Liver (tissue), 9 donors: Measurements from ENCODE around the gene ANK3. TPM values are rescaled to one million over a fixed set of nuclear protein-coding genes. Genes with fewer than 3 reads are reported as not detected.

Experiments used
- DNase-seq: peaks from one replicate; pipeline ENCODE4 v3.0.0-alpha.2; 2017; ENCODE audit warnings: low spot score
- H3K27ac ChIP-seq, 2 donors: one replicate each; pipeline ENCODE4 v1.7.0; 2013; ENCODE audit warnings: inconsistent platforms in 2 of 2, low read length in 2 of 2, control low read depth in 1 of 2, low read depth in 1 of 2, mild to moderate bottlenecking in 1 of 2
- H3K27me3 ChIP-seq, 4 donors: one replicate each; pipeline versions ENCODE4 v1.6.1 to v1.7.0; 2013; ENCODE audit warnings: low read length in 3 of 4, inconsistent platforms in 1 of 4, mild to moderate bottlenecking in 1 of 4, moderate library complexity in 1 of 4; ENCODE audit not compliant: control insufficient read depth in 4 of 4, insufficient read depth in 4 of 4
- H3K36me3 ChIP-seq, 4 donors: one replicate each; pipeline versions ENCODE4 v1.6.1 to v1.7.0; 2013; ENCODE audit warnings: low read length in 3 of 4, mild to moderate bottlenecking in 3 of 4, low read depth in 1 of 4, moderate library complexity in 1 of 4; ENCODE audit not compliant: control insufficient read depth in 4 of 4, insufficient read depth in 3 of 4
- H3K4me1 ChIP-seq, 4 donors: one replicate each; pipeline versions ENCODE4 v1.6.1 to v1.7.0; 2013; ENCODE audit warnings: low read length in 3 of 4, mild to moderate bottlenecking in 3 of 4, moderate library complexity in 1 of 4; ENCODE audit not compliant: control insufficient read depth in 4 of 4, insufficient read depth in 4 of 4
- H3K4me3 ChIP-seq, 3 donors: one replicate each; pipeline versions ENCODE4 v1.6.1 to v1.7.0; 2013; ENCODE audit warnings: low read length in 3 of 3, control low read depth in 1 of 3, low read depth in 1 of 3, mild to moderate bottlenecking in 1 of 3
- H3K9ac ChIP-seq, 2 donors: one replicate each; pipeline ENCODE4 v1.7.0; 2013; ENCODE audit warnings: low read length in 2 of 2, mild to moderate bottlenecking in 2 of 2, moderate library complexity in 2 of 2, control low read depth in 1 of 2, low read depth in 1 of 2
- H3K9me3 ChIP-seq, 4 donors: one replicate each; pipeline versions ENCODE4 v1.6.1 to v1.7.0; 2013; ENCODE audit warnings: low read length in 3 of 4; ENCODE audit not compliant: control insufficient read depth in 4 of 4
- FOXA1 ChIP-seq: IDR thresholded peaks from 2 replicates; pipeline ENCODE4 v1.6.1; 2016; ENCODE audit warnings: antibody characterized with exemption
- FOXA2 ChIP-seq: IDR thresholded peaks from 2 replicates; pipeline ENCODE4 v1.6.1; 2016; ENCODE audit warnings: antibody characterized with exemption
- GABPA ChIP-seq, 2 donors: IDR thresholded peaks in 1 of 2; conservative IDR thresholded peaks in 1 of 2; 2 replicates each; pipeline ENCODE4 v1.6.1; 2016; ENCODE audit warnings: antibody characterized with exemption in 2 of 2, mild to moderate bottlenecking in 1 of 2, moderate library complexity in 1 of 2
- JUND ChIP-seq, 2 donors: IDR thresholded peaks; 2 replicates each; pipeline ENCODE4 v1.6.1; 2016; ENCODE audit warnings: antibody characterized with exemption in 2 of 2
- NR2F2 ChIP-seq: IDR thresholded peaks from 2 replicates; pipeline ENCODE4 v1.6.1; 2016; ENCODE audit warnings: antibody characterized with exemption
- RAD21 ChIP-seq, 2 donors: IDR thresholded peaks; 2 replicates each; pipeline ENCODE4 v1.6.1; 2016; ENCODE audit warnings: antibody characterized with exemption in 2 of 2, mild to moderate bottlenecking in 2 of 2
- RXRA ChIP-seq, 2 donors: IDR thresholded peaks; 2 replicates each; pipeline ENCODE4 v1.6.1; 2017 to 2018; ENCODE audit warnings: antibody characterized with exemption in 2 of 2, mild to moderate bottlenecking in 1 of 2
- SP1 ChIP-seq: IDR thresholded peaks from 2 replicates; pipeline ENCODE4 v1.6.1; 2018; ENCODE audit warnings: antibody characterized with exemption, mild to moderate bottlenecking
- TAF1 ChIP-seq: conservative IDR thresholded peaks from 2 replicates; pipeline ENCODE4 v1.6.1; 2016; ENCODE audit warnings: antibody characterized with exemption, mild to moderate bottlenecking
- WGBS: extraction: QIAGEN DNeasy Blood & Tissue Kit; methylation state at CpG from one replicate; pipeline ENCODE4 v1.1.7; 2013; 5-methylcytosine and 5-hydroxymethylcytosine counted together
- polyA plus RNA-seq, 2 donors: library from polyadenylated mRNA; stranded (reverse) in 1 of 2; unstranded in 1 of 2; fragments of 200-250 nt in 1 of 2; fragments of >200 nt in 1 of 2; fragmentation: Nextera tagmentation in 1 of 2; extraction: Ambion mirVana in 1 of 2; gene quantifications; one replicate each; pipeline versions ENCODE4 v1.2.1 to v1.2.3, GENCODE V29; 2013 to 2015
- total RNA-seq, 2 donors: library from RNA; depleted of rRNA; stranded (reverse); fragments of >200 nt; gene quantifications; one replicate each; pipeline ENCODE4 v1.2.3, GENCODE V29; 2014
- TF ChIP-seq, protein P1 (sequence below): IDR thresholded peaks from 2 replicates; pipeline ENCODE4 v1.6.1; 2016; ENCODE audit warnings: antibody characterized with exemption
- TF ChIP-seq, protein P2 (sequence below): IDR thresholded peaks from 2 replicates; pipeline ENCODE4 v1.6.1; 2016; ENCODE audit warnings: antibody characterized with exemption
- TF ChIP-seq, protein P3 (sequence below): fragments of 150-350 bp; IDR thresholded peaks from 2 replicates; pipeline ENCODE4 v1.5.1; 2017; ENCODE audit warnings: improper control_type of control experiment, low read depth, low read length; ENCODE audit not compliant: missing input control
- TF ChIP-seq, protein P4 (sequence below): IDR thresholded peaks from 2 replicates; pipeline ENCODE4 v1.6.1; 2016; ENCODE audit warnings: antibody characterized with exemption, mild to moderate bottlenecking
- donor health status: healthy.
- donor health status: healthy.
- donor health status: healthy.
- donor health status: healthy.
- donor health status: healthy.

The ANK3 gene
- total and polyA plus RNA-seq, 4 donors = 5.7 to 30.0 (median 9.7) TPM

DNA sequence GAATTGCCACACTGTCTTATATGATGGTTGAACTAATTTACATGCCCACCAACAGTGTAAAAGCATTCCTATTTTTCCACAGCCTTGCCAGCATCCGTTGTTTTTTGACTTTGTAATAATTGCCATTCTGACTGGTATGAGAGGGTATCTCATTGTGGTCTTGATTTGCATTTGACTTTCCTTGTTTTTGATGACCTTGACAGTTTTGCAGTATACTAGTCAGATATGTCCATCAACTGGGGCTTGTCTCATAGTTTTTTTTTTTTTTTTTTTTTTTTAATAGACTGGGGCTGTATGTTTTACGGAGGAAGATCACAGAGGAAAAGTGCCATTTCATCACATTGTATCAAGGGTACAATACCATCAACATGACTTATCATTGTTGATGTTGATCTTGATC is 220.6 kb downstream of the ANK3 start:
- 95% methylated on average over 2 of the region's 2 CpGs for WGBS
- H3K27me3 ChIP-seq = no peaks in the 10 kb centered on the region

DNA sequence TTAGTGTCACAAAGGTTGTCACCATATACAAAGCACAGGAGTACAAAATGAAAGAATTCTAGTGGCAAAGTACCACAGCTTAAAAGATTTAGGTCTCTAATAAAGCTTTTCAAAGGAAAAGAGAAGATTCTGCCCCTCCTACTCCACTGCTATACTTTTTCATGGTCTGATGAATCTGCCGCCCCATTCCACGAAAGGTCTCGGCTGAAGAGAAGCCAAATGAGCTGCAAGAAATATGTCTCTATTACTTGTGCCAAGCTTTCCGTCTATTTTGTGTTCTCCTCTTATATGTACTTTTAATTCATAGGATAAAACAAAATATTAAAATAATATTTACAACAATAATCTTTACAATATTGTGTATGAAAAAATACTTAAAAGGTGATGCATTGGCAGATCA is 222.6 kb downstream of the ANK3 start:
- WGBS = 91% methylated on average over 4 of the region's 4 CpGs
- Histone ChIP-seq H3K4me3 (no peak overlapping the region), H3K4me1 (no peaks in the 10 kb centered on the region), H3K27me3 (no peaks in the 10 kb centered on the region), H3K9ac (no peak overlapping the region), H3K9me3 (no peaks in the 10 kb centered on the region), H3K36me3 (no peaks in the 10 kb centered on the region), H3K27ac (no peak overlapping the region)
- no peak for DNase-seq
- TF ChIP-seq, protein P1, sequence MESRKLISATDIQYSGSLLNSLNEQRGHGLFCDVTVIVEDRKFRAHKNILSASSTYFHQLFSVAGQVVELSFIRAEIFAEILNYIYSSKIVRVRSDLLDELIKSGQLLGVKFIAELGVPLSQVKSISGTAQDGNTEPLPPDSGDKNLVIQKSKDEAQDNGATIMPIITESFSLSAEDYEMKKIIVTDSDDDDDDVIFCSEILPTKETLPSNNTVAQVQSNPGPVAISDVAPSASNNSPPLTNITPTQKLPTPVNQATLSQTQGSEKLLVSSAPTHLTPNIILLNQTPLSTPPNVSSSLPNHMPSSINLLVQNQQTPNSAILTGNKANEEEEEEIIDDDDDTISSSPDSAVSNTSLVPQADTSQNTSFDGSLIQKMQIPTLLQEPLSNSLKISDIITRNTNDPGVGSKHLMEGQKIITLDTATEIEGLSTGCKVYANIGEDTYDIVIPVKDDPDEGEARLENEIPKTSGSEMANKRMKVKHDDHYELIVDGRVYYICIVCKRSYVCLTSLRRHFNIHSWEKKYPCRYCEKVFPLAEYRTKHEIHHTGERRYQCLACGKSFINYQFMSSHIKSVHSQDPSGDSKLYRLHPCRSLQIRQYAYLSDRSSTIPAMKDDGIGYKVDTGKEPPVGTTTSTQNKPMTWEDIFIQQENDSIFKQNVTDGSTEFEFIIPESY = no peak
- TF ChIP-seq, protein P2, sequence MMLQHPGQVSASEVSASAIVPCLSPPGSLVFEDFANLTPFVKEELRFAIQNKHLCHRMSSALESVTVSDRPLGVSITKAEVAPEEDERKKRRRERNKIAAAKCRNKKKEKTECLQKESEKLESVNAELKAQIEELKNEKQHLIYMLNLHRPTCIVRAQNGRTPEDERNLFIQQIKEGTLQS = no peak
- TF ChIP-seq, protein P3, sequence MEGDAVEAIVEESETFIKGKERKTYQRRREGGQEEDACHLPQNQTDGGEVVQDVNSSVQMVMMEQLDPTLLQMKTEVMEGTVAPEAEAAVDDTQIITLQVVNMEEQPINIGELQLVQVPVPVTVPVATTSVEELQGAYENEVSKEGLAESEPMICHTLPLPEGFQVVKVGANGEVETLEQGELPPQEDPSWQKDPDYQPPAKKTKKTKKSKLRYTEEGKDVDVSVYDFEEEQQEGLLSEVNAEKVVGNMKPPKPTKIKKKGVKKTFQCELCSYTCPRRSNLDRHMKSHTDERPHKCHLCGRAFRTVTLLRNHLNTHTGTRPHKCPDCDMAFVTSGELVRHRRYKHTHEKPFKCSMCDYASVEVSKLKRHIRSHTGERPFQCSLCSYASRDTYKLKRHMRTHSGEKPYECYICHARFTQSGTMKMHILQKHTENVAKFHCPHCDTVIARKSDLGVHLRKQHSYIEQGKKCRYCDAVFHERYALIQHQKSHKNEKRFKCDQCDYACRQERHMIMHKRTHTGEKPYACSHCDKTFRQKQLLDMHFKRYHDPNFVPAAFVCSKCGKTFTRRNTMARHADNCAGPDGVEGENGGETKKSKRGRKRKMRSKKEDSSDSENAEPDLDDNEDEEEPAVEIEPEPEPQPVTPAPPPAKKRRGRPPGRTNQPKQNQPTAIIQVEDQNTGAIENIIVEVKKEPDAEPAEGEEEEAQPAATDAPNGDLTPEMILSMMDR = no peak
- no peak for TF ChIP-seq NR2F2

More for the DNA sequence above, 220.6 kb downstream of the ANK3 start:
- H3K27ac ChIP-seq = no peak overlapping the region
- no peak overlapping the region for H3K4me3 ChIP-seq
- H3K4me1 ChIP-seq = no peaks in the 10 kb centered on the region
- H3K9me3 ChIP-seq = no peaks in the 10 kb centered on the region
- no peak for TF ChIP-seq GABPA (IDR thresholded peaks at IDR 0.05 in 1 of 2, conservative IDR thresholded peaks at IDR 0.05 in 1 of 2)
- TF ChIP-seq JUND (IDR thresholded peaks at IDR 0.05) = no peak
- TF ChIP-seq FOXA2 = no peak
- H3K9ac ChIP-seq = no peak overlapping the region
- no peak for DNase-seq
- H3K36me3 ChIP-seq = no peaks in the 10 kb centered on the region

DNA sequence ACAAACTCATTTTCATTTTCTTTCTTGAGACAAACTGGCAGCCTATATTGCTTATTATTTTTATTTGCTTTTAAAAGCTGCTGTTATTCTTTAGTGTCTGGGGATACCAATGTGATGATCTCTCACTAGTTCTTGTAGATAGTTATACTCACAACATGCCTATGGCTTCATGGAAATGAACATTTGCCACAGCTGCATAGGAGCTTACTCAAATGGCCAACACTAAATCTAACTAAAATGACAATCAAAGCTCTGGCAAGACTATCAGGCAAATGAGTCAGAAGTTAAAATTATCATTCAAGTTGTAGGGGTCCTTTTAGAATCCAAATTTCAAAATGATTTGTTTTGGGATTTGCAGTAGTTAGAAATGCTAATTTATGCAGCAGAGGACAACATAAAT is 225.9 kb downstream of the ANK3 start:
- H3K36me3 ChIP-seq = no peaks in the 10 kb centered on the region
- H3K27ac ChIP-seq = no peak overlapping the region
- DNase-seq = no peak
- H3K27me3 ChIP-seq = no peaks in the 10 kb centered on the region
- H3K4me3 ChIP-seq = no peak overlapping the region
- TF ChIP-seq TAF1 (no peak), FOXA2 (no peak), RAD21 (IDR thresholded peaks at IDR 0.05) (no peak), SP1 (no peak)
- H3K9me3 ChIP-seq = peaks cover 0 to 2% (median 0%) of the 10 kb centered on the region in 4 donors
- H3K4me1 ChIP-seq = no peaks in the 10 kb centered on the region
- no peak overlapping the region for H3K9ac ChIP-seq

DNA sequence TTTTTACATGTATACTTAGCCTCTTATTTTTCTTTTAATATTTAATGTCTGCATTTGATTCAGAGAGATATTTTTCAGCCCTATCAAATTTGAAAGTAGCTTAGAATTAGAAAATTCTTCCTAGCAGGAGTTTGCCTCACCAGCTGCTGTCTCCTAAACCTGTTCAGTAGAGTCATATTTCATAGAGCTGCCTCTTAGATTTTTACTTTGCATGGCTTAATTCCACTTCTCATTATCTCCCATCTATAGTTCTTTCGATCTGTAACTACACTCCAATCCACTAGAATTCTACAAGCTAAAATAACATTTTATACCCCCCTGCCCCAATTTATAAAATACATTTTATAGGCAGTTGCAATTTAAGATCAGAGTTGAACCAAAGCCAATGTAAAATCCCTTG is 227.0 kb downstream of the ANK3 start:
- no peak for TF ChIP-seq FOXA1
- TF ChIP-seq, protein P2 = no peak
- TF ChIP-seq, protein P4, sequence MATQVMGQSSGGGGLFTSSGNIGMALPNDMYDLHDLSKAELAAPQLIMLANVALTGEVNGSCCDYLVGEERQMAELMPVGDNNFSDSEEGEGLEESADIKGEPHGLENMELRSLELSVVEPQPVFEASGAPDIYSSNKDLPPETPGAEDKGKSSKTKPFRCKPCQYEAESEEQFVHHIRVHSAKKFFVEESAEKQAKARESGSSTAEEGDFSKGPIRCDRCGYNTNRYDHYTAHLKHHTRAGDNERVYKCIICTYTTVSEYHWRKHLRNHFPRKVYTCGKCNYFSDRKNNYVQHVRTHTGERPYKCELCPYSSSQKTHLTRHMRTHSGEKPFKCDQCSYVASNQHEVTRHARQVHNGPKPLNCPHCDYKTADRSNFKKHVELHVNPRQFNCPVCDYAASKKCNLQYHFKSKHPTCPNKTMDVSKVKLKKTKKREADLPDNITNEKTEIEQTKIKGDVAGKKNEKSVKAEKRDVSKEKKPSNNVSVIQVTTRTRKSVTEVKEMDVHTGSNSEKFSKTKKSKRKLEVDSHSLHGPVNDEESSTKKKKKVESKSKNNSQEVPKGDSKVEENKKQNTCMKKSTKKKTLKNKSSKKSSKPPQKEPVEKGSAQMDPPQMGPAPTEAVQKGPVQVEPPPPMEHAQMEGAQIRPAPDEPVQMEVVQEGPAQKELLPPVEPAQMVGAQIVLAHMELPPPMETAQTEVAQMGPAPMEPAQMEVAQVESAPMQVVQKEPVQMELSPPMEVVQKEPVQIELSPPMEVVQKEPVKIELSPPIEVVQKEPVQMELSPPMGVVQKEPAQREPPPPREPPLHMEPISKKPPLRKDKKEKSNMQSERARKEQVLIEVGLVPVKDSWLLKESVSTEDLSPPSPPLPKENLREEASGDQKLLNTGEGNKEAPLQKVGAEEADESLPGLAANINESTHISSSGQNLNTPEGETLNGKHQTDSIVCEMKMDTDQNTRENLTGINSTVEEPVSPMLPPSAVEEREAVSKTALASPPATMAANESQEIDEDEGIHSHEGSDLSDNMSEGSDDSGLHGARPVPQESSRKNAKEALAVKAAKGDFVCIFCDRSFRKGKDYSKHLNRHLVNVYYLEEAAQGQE = no peak
- no peak for TF ChIP-seq RXRA (IDR thresholded peaks at IDR 0.05)
- no peak for TF ChIP-seq FOXA2
- no peaks in the 10 kb centered on the region for H3K4me1 ChIP-seq
- no peaks in the 10 kb centered on the region for H3K27me3 ChIP-seq
- peaks cover 0 to 2% (median 0%) of the 10 kb centered on the region in 4 donors for H3K9me3 ChIP-seq
- H3K4me3 ChIP-seq = no peak overlapping the region
- H3K36me3 ChIP-seq = no peaks in the 10 kb centered on the region
- DNase-seq = no peak
- 88% methylated on average over 1 of the region's 1 CpG for WGBS
- no peak overlapping the region for H3K9ac ChIP-seq
- no peak overlapping the region for H3K27ac ChIP-seq
